ENCODE results near the gene AP2A2.

The AP2A2 gene

DNA sequence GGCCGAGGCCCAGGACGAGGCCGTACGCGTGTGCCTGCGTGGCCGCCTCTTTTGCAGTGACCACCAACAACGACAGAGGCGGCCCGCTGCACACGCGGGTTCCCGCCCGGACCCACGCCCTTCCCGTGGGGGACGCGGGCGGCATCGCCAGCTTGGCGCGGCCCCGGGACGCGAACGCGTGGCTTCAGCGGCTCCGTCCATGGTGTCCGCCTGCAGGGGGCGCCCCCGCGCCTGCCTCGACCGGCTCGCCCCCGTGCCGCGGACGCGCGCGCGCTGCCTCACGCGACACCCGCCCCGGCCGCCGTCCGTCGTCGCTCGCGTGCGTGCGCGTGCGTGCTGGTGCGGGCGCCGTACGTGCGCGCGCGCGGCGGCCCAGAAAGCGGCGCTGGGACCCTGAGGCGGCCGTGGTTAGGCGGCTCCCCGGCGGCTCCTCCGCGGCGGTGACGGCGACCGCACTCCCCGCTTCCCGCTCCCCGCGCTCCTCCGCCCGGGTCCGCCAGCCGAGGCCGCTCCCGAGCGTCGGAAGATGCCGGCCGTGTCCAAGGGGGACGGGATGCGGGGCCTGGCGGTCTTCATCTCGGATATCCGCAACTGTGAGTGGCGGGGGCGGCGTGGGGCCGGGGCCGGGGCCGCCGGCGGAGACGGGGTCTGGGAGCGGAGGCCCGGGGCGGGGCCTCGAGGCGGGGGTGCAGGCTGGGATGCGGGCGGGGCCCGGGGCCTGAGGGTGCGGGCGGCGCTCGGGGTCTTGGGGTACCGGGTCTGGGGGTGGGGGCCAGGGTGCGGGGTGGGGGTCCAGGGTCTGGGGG is at the start of gene AP2A2:
Gene AP2A2, plus strand, starts transcription at position 375 of the 806 bp plus-strand sequence. Its CDS starts 152 bp downstream, at position 527.
- peak; percentile 98 for DNase-seq (ENCODE audit: low spot score)
- in situ Hi-C loops (cut with MboI; ENCODE audit: low pct_unique_long_range_greater_than_20kb, low sequenced_read_pairs, unreplicated experiment): no loop called here
- TF ChIP-seq, protein P1, sequence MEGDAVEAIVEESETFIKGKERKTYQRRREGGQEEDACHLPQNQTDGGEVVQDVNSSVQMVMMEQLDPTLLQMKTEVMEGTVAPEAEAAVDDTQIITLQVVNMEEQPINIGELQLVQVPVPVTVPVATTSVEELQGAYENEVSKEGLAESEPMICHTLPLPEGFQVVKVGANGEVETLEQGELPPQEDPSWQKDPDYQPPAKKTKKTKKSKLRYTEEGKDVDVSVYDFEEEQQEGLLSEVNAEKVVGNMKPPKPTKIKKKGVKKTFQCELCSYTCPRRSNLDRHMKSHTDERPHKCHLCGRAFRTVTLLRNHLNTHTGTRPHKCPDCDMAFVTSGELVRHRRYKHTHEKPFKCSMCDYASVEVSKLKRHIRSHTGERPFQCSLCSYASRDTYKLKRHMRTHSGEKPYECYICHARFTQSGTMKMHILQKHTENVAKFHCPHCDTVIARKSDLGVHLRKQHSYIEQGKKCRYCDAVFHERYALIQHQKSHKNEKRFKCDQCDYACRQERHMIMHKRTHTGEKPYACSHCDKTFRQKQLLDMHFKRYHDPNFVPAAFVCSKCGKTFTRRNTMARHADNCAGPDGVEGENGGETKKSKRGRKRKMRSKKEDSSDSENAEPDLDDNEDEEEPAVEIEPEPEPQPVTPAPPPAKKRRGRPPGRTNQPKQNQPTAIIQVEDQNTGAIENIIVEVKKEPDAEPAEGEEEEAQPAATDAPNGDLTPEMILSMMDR (IDR thresholded peaks at IDR 0.05; ENCODE audit: extremely low read depth, insufficient read depth, missing control alignments): peak; percentile 93

DNA sequence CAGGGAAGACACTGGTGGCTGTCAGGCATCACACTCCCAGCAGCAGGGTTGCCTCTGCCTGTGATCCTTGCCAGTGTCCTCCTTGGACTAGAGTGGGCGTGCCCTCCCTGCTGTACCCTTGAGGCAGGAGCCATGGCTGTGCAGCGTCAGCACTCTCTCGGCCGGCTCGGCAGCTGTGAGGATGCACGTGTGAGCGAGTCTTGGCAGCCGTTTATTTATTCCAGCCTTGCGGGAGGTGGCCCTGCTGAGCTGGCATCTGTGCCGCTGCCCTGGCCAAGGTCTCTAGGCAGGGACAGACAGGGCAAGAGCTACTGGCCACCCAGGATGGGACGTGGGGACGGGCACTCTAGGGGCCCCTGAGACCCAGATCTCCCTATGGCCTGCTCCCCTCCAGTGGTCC is 49.1 kb upstream of the AP2A2 start:
- no peak for DNase-seq (ENCODE audit: low spot score)
- TF ChIP-seq, protein P1 (IDR thresholded peaks at IDR 0.05; ENCODE audit: extremely low read depth, insufficient read depth, missing control alignments): no peak
- in situ Hi-C loops (cut with MboI; ENCODE audit: low pct_unique_long_range_greater_than_20kb, low sequenced_read_pairs, unreplicated experiment): no loop called here

DNA sequence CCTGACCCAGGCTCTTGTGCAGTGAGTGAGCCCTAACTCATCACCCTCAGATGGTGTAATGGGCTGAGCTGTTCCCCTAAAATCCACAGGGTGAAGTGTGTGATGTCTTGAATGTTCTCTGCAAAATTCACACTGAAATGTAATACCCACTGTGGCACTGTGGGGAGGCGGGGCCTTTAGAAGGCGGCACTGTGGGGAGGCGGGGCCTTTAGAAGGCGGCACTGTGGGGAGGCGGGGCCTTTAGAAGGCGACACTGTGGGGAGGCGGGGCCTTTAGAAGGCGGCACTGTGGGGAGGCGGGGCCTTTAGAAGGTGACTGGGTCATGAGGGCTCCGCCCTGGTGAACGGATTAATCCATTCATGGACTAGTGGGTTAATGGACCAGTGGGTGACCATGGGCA is 48.1 kb upstream of the AP2A2 start:
- TF ChIP-seq, protein P1 (IDR thresholded peaks at IDR 0.05; ENCODE audit: extremely low read depth, insufficient read depth, missing control alignments): no peak
- in situ Hi-C loops (cut with MboI; ENCODE audit: low pct_unique_long_range_greater_than_20kb, low sequenced_read_pairs, unreplicated experiment): no loop called here
- DNase-seq (ENCODE audit: low spot score): no peak

DNA sequence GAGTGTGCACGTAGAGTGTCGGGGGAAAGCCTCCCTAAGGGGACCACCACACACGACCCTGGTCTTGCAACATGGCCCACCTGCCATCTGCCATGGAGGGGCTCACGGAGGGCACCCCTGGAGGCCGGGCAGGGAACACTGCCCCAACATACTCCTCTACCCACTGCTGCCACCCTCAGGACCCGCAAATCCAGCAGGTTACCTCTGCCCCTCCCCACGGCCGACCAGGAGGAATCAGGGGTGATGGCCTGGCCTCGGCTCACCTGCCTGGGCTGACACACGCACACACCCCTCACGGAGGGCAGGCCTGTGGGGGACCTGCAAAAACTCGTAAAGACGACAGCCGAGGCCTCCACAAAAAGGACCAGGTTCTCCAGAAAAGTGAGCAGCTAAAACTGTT is 45.2 kb upstream of the AP2A2 start:
- TF ChIP-seq, protein P1 (IDR thresholded peaks at IDR 0.05; ENCODE audit: extremely low read depth, insufficient read depth, missing control alignments): no peak
- no peak for DNase-seq (ENCODE audit: low spot score)
- in situ Hi-C loops (cut with MboI; ENCODE audit: low pct_unique_long_range_greater_than_20kb, low sequenced_read_pairs, unreplicated experiment): no loop called here

DNA sequence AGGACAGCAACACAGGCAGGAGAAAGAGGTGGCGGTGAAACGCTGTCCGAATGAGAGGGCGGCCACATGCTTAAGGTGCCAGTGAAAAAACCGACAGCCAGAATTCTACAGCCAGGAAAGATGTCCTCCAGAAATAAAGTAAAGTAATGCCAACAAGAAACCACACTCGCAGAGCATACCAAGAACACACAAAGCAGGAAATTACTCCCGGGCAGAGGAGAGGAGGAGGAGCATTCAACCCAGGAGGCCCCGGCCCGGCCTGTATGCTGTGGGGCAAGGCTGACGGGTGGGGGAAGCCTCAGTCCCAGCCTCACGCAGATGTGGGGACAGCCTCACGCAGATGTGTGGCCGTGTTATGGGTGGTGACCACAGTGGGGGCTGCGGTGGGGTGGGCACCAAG is 43.1 kb upstream of the AP2A2 start:
- in situ Hi-C loops (cut with MboI; ENCODE audit: low pct_unique_long_range_greater_than_20kb, low sequenced_read_pairs, unreplicated experiment): no loop called here

DNA sequence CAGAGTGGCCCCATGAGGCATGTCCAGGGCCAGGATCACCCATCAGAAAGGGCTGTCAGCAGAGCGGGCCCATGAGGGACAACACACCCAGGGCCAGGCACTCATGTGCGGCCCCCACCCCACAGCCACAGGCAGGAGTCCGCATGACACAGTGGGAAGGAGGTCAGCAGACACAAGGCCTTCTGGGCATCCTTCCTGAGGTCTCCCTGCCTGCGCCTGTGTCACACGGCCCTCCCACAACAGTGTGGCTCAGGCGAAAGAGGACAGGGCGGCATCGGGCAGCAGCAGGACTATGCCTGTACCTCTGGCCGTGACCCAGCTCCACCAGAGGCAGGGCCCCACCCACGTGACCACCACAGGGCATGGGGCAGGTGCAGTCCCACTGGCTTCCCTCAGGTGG is 42.1 kb upstream of the AP2A2 start:
- DNase-seq (ENCODE audit: low spot score): no peak
- in situ Hi-C loops (cut with MboI; ENCODE audit: low pct_unique_long_range_greater_than_20kb, low sequenced_read_pairs, unreplicated experiment): no loop called here
- TF ChIP-seq, protein P1 (IDR thresholded peaks at IDR 0.05; ENCODE audit: extremely low read depth, insufficient read depth, missing control alignments): no peak

More for the DNA sequence above, 43.1 kb upstream of the AP2A2 start:
- DNase-seq (ENCODE audit: low spot score): no peak
- TF ChIP-seq, protein P1 (IDR thresholded peaks at IDR 0.05; ENCODE audit: extremely low read depth, insufficient read depth, missing control alignments): no peak

All from GM13977 (cell line).